ENCODE measurements around the gene MTERF4.

DNA sequence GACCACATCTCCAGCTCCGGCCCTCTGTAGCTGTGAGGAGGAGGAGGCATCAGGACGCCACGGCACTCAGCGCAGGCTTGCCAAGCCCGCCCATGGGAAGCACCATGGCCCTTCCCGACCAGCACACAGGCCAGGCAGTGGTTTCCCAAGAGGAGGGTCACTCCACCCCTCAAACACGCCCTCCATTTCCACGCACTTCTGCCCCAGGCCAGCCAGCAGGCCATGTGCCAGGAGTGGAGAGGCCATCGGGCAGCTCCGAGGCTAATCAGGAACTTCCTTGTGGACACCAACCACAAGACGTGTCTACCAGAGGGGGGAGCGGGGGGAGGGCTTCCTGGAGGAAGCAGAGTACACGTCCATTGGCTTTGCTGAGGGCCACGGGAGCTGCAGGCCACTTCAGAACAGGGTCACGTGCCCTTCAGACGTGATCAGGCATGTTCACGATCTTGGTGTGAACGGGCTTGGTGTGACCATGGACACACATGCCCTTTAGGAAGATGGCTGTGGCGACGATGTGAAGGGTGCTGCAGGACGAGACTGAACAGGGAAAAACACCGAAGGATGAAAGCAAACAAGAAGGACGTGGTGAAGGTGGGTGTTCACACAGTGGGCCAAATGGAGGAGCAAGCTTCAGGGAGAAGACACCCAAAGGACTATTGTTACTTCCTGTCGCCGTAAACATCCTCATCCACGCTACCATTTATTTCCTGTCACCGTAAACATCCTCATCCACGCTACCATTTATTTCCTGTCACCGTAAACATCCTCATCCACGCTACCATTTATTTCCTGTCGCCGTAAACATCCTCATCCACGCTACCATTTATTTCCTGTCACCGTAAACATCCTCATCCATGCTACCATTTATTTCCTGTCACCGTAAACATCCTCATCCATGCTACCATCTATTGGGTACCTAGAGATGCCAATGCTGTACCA, 6.5 kb upstream of the MTERF4 start:
- TF ChIP-seq, protein P1, sequence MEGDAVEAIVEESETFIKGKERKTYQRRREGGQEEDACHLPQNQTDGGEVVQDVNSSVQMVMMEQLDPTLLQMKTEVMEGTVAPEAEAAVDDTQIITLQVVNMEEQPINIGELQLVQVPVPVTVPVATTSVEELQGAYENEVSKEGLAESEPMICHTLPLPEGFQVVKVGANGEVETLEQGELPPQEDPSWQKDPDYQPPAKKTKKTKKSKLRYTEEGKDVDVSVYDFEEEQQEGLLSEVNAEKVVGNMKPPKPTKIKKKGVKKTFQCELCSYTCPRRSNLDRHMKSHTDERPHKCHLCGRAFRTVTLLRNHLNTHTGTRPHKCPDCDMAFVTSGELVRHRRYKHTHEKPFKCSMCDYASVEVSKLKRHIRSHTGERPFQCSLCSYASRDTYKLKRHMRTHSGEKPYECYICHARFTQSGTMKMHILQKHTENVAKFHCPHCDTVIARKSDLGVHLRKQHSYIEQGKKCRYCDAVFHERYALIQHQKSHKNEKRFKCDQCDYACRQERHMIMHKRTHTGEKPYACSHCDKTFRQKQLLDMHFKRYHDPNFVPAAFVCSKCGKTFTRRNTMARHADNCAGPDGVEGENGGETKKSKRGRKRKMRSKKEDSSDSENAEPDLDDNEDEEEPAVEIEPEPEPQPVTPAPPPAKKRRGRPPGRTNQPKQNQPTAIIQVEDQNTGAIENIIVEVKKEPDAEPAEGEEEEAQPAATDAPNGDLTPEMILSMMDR (IDR thresholded peaks at IDR 0.05), result no peak
- no peak for TF ChIP-seq POLR2A (IDR thresholded peaks at IDR 0.05)
